Measurements from ENCODE around the gene TMEM232.
A peak's percentile ranks its signal among the peaks of the same experiment; 100 is the strongest.

The TMEM232 gene

GRCh38 chr5:110653231-110653970 is 73.1 kb downstream of the TMEM232 start:
- no peak for DNase-seq (ENCODE audit: low read depth)
- H3K4me3 ChIP-seq (ENCODE audit: low read depth, low read length): no peak overlapping the region
- no peak for TF ChIP-seq CTCF (conservative IDR thresholded peaks at IDR 0.05; ENCODE audit: low read depth, low read length)

GRCh38 chr5:110651507-110651906 is 75.0 kb downstream of the TMEM232 start:
- DNase-seq (ENCODE audit: low read depth): peak; percentile 8
- no peak overlapping the region for H3K4me3 ChIP-seq (ENCODE audit: low read depth, low read length)
- TF ChIP-seq CTCF (conservative IDR thresholded peaks at IDR 0.05; ENCODE audit: low read depth, low read length): no peak

- no peak for TF ChIP-seq CTCF (conservative IDR thresholded peaks at IDR 0.05; ENCODE audit: low read depth, low read length)
- no peak overlapping the region for H3K4me3 ChIP-seq (ENCODE audit: low read depth, low read length)
- DNase-seq (ENCODE audit: low read depth): no peak
Measured at GRCh38 chr5:110644357-110644756, 82.1 kb downstream of the TMEM232 start.

GRCh38 chr5:110638970-110639902 is 87.2 kb downstream of the TMEM232 start:
- no peak overlapping the region for H3K4me3 ChIP-seq (ENCODE audit: low read depth, low read length)
- DNase-seq (ENCODE audit: low read depth): peak; percentile 34
- no peak for TF ChIP-seq CTCF (conservative IDR thresholded peaks at IDR 0.05; ENCODE audit: low read depth, low read length)

- TF ChIP-seq CTCF (conservative IDR thresholded peaks at IDR 0.05; ENCODE audit: low read depth, low read length): no peak
- DNase-seq (ENCODE audit: low read depth): no peak
- H3K4me3 ChIP-seq (ENCODE audit: low read depth, low read length): no peak overlapping the region
Measured at GRCh38 chr5:110634475-110634874, 92.0 kb downstream of the TMEM232 start.

- TF ChIP-seq CTCF (conservative IDR thresholded peaks at IDR 0.05; ENCODE audit: low read depth, low read length): no peak
- H3K4me3 ChIP-seq (ENCODE audit: low read depth, low read length): no peak overlapping the region
- DNase-seq (ENCODE audit: low read depth): no peak
Measured at GRCh38 chr5:110631236-110631635, 95.2 kb downstream of the TMEM232 start.
